Parathyroid adenoma (tissue), 2 donors: ENCODE data around the gene RNF220.

Source experiments
- H2AFZ ChIP-seq: fragments of 300-600 bp; sonication (generic); one replicate; pipeline ENCODE4 v1.7.0; 2017; ENCODE audit warnings: antibody characterized with exemption, mild to moderate bottlenecking
- H3K27ac ChIP-seq: fragments of 300-600 bp; sonication (generic); one replicate; pipeline ENCODE4 v1.7.0; 2017
- H3K27me3 ChIP-seq: fragments of 300-600 bp; sonication (generic); one replicate; pipeline ENCODE4 v1.7.0; 2017; ENCODE audit warnings: low read length; ENCODE audit not compliant: control insufficient read depth, insufficient read depth
- H3K36me3 ChIP-seq: fragments of 300-600 bp; sonication (generic); one replicate; pipeline ENCODE4 v1.7.0; 2017; ENCODE audit warnings: low read length; ENCODE audit not compliant: control insufficient read depth, insufficient read depth
- H3K4me1 ChIP-seq: fragments of 300-600 bp; sonication (generic); one replicate; pipeline ENCODE4 v1.7.0; 2017; ENCODE audit warnings: control low read depth
- H3K4me2 ChIP-seq: fragments of 300-600 bp; sonication (generic); one replicate; pipeline ENCODE4 v1.7.0; 2017; ENCODE audit warnings: low read length
- H3K4me3 ChIP-seq: fragments of 300-600 bp; sonication (generic); one replicate; pipeline ENCODE4 v1.7.0; 2017; ENCODE audit warnings: low read depth, low read length
- H3K79me2 ChIP-seq: fragments of 300-600 bp; sonication (generic); one replicate; pipeline ENCODE4 v1.7.0; 2017; ENCODE audit warnings: control low read depth
- H3K9ac ChIP-seq: fragments of 300-600 bp; sonication (generic); one replicate; pipeline ENCODE4 v1.7.0; 2017; ENCODE audit warnings: mild to moderate bottlenecking
- H3K9me3 ChIP-seq: fragments of 300-600 bp; sonication (generic); one replicate; pipeline ENCODE4 v1.7.0; 2017; ENCODE audit warnings: low read length; ENCODE audit not compliant: control insufficient read depth
- TF ChIP-seq, protein P1 (sequence below): fragments of 300-600 bp; sonication (generic); IDR thresholded peaks from one replicate; pipeline ENCODE4 v1.7.0; 2017; ENCODE audit warnings: antibody characterized with exemption, mild to moderate bottlenecking
- donor health status: primary hyperparathyroidism.

Gene RNF220

DNA sequence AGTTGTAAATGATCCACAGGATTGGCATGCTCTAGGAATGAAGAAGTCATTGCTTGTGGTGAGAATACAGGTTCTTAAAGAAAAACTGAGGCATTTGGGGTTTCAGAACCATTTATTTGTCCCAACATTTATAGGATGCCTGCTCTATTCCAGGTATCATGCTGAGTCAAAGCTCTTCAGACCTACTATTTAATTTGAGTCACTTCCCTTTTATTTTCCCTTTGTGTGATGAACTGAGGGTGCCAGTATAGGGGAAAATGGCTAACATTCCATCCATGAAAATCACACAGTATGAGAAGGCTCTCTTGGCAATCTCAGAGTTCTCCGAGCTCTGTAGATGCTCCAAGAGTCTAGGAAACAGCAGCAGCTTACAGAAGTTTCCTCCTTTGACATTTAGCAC is 110.4 kb downstream of the RNF220 start:
- no peak overlapping the region for H3K4me3 ChIP-seq
- TF ChIP-seq, protein P1, sequence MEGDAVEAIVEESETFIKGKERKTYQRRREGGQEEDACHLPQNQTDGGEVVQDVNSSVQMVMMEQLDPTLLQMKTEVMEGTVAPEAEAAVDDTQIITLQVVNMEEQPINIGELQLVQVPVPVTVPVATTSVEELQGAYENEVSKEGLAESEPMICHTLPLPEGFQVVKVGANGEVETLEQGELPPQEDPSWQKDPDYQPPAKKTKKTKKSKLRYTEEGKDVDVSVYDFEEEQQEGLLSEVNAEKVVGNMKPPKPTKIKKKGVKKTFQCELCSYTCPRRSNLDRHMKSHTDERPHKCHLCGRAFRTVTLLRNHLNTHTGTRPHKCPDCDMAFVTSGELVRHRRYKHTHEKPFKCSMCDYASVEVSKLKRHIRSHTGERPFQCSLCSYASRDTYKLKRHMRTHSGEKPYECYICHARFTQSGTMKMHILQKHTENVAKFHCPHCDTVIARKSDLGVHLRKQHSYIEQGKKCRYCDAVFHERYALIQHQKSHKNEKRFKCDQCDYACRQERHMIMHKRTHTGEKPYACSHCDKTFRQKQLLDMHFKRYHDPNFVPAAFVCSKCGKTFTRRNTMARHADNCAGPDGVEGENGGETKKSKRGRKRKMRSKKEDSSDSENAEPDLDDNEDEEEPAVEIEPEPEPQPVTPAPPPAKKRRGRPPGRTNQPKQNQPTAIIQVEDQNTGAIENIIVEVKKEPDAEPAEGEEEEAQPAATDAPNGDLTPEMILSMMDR: no peak
- no peaks in the 10 kb centered on the region for H3K27me3 ChIP-seq
- H3K4me1 ChIP-seq: no peaks in the 10 kb centered on the region
- no peak overlapping the region for H3K27ac ChIP-seq
- H2AFZ ChIP-seq: no peak overlapping the region
- no peaks in the 10 kb centered on the region for H3K79me2 ChIP-seq
- H3K36me3 ChIP-seq: no peaks in the 10 kb centered on the region
- no peak overlapping the region for H3K9ac ChIP-seq
- H3K9me3 ChIP-seq: no peaks in the 10 kb centered on the region
- H3K4me2 ChIP-seq: no peak overlapping the region

DNA sequence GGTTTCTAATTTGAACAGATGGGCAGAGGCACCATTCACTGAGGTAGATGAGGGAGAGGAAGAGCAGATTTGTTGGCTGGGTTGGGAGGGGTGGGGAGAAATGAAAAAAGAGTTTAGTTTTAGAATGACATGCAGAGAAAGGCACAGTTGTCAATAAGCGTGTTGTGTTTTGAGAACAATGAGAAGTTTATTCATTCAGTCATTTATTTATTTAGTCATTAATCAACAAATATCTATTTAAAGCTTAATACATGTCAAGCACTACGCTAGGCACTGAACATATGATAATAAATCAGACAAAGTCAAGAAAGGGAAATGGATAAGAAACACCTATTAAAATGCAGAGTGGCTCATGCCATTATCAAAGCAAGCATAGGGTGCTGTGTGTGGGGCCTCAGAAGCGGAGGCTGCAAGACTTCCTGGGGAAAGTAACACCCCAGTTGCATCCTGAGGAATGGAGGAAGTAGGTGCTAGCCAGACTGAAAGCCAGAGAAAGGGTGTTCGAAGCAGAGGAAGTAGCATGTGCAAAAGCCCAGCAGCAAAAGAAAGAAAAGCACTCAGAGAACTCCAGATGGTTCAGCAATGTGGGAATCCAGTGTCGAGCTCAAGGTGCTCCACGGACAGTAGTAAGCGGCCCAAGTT is 114.1 kb downstream of the RNF220 start:
- Histone ChIP-seq H3K9ac (no peak overlapping the region), H3K27me3 (no peaks in the 10 kb centered on the region), H3K4me2 (no peak overlapping the region), H3K36me3 (no peaks in the 10 kb centered on the region), H3K27ac (no peak overlapping the region), H3K9me3 (no peaks in the 10 kb centered on the region), H3K4me1 (no peaks in the 10 kb centered on the region), H3K79me2 (no peaks in the 10 kb centered on the region), H3K4me3 (no peak overlapping the region), H2AFZ (no peak overlapping the region)
- TF ChIP-seq, protein P1: no peak

DNA sequence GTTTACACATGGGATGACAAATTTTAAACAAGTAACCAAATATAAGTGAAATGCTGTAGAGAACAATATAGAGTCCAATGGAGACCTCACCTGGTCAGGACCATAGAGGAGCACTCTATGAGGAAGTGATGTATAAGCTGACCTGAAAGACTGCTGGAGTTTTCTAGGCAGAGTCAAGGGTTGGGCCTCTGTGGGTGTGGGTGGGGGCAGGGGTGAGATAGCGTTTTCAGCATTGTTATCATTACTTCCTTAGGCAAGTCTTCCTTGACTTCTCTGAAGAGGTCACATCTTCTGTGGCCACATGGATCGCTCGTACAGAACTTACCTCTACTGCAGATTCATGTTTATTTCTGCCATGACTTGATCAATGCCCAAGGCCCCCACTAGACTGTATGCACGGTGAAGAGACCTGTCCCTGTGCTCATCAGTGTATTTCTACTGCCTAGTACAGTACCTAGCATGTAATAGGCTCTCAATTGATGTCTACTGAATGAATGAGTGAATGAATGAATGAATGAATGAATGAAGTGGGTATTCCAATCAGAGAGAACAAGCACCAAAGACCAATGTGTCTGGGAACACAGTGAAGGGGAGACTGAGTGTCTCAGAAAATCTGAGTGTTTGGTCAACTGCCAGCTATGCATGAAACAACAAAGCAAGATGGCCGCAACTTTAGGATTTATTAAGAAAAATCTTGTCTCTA is 116.5 kb downstream of the RNF220 start:
- Histone ChIP-seq H3K9me3 (no peaks in the 10 kb centered on the region), H3K27ac (no peak overlapping the region), H2AFZ (no peak overlapping the region), H3K36me3 (no peaks in the 10 kb centered on the region), H3K4me1 (no peaks in the 10 kb centered on the region), H3K27me3 (no peaks in the 10 kb centered on the region), H3K4me3 (no peak overlapping the region), H3K4me2 (no peak overlapping the region), H3K79me2 (no peaks in the 10 kb centered on the region), H3K9ac (no peak overlapping the region)
- TF ChIP-seq, protein P1: no peak

DNA sequence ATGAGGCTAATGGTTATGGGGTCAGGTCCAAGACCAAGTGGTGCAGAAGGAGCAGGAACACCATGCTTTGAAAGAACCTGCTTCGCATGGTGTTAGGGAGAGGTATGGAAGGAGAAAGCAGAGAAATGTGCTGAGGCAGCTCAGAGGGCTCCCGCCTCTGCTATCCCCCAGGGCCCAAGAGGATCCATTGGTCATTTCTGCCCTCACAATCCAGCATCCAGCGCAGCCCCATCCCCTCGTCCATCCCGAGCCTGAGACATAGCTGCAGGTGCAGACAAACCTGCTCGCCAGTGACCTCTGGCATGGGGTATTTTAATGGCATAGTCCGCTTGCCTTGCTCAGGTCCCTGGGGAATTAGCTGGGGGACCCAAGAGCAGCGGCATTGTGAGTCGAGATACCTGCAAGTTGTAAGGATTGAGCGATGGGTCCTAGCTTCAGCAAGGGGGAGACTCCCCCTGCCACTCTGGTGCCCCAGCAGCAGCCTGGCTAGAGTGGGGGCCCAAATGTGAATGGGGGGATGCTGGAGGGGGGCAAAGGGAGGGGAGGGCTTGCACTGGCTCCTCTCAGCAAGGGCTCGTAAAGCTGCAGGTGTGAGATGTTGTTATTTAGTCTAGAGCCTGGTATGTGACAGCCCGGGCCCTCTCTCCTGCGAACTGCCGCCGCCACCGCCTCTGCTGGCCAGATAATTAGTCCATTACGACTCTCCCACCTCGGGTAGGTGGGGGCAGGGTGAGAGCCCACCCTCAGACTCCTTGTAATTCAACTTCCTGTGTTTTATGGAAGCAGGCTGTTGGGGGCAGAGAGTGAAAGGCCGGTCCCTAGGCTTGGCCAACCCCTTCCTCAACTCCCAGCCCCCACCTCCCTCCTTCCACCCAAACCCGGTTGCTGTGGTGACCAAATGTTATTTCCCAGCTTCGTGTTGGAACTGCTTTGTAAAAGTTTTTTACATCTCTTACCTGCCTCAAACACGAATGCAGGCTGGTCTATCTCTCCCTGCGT is 118.8 kb downstream of the RNF220 start:
- Histone ChIP-seq H3K4me3 (no peak overlapping the region), H3K79me2 (no peaks in the 10 kb centered on the region)

More for the DNA sequence above, 118.8 kb downstream of the RNF220 start:
- TF ChIP-seq, protein P1: no peak
- no peaks in the 10 kb centered on the region for H3K9me3 ChIP-seq
- no peaks in the 10 kb centered on the region for H3K27me3 ChIP-seq
- no peak overlapping the region for H3K27ac ChIP-seq
- H2AFZ ChIP-seq: no peak overlapping the region
- no peak overlapping the region for H3K9ac ChIP-seq
- H3K4me2 ChIP-seq: no peak overlapping the region
- no peaks in the 10 kb centered on the region for H3K36me3 ChIP-seq
- no peaks in the 10 kb centered on the region for H3K4me1 ChIP-seq
